Erythroblast (primary cell): ENCODE measurements around the gene EZH2.

Experiments used
- GATA1 ChIP-seq: IDR thresholded peaks from 2 replicates; pipeline ENCODE4 v1.6.1; 2011; ENCODE audit warnings: low read depth, mild to moderate bottlenecking, control low read depth, low read length, moderate library complexity
- POLR2A ChIP-seq: IDR thresholded peaks from 2 replicates; pipeline ENCODE4 v1.6.1; 2011; ENCODE audit warnings: mild to moderate bottlenecking, low read length

DNA sequence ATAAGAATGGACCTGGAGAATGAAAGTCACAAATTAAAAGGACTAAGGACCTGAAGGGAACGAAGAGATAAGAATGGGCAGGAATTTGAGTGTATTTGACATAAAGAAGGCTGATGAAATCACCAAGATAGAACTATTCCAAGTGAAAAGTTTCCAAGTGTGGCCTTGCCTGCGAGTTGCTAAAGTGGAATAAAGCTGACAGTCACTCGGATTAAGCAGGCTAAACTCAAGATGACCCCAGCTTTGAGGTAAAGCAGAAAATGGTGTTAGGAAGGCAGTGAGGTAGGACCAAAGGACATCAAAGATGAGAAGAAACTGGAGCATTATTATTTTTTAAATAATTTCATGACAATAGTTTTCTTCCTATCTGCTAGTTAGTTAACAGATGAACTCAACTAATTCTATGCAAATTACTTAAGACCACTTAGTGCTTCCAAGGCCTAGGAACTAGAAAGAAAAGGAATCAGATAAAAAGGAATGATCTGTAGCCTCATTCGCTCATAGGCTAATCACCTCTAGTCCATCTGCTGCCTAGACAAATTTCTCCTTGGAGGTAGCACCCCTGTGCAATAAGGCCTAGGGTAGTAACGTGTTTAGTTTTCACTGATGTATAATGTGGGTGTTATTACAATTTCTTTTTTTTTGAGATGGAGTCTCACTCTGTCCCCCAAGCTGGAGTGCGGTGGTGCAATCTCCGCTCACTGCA, 34.5 kb downstream of the EZH2 start:
- no peak for TF ChIP-seq POLR2A
- TF ChIP-seq GATA1 = no peak
